RWPE2 (cell line): ENCODE results near the gene KLHL29.

Source experiments
- ATAC-seq: fragments of 200-7000 bp; cut with Tn5 transposase; 3 replicates; pipeline ENCODE4 v1.9.1; 2021; ENCODE audit warnings: low read depth
- DNase-seq: peaks from one replicate; pipeline ENCODE4 v3.0.0-alpha.2; 2020; ENCODE audit warnings: low spot score
- H3K27ac ChIP-seq: fragments of 450-650 bp; 2 replicates; pipeline ENCODE4 v1.5.1; 2017; ENCODE audit warnings: mild to moderate bottlenecking; ENCODE audit not compliant: poor library complexity, severe bottlenecking
- H3K27me3 ChIP-seq: fragments of 250-450 bp; sonication (Bioruptor Pico); 2 replicates; pipeline ENCODE4 v1.5.1; 2021; ENCODE audit warnings: mild to moderate bottlenecking, moderate library complexity; ENCODE audit not compliant: insufficient read depth, poor library complexity, severe bottlenecking
- H3K36me3 ChIP-seq: fragments of 250-450 bp; sonication (Bioruptor Pico); 2 replicates; pipeline ENCODE4 v1.5.1; 2020; ENCODE audit warnings: low read depth, mild to moderate bottlenecking, moderate library complexity
- H3K4me1 ChIP-seq: fragments of 250-450 bp; sonication (Bioruptor Pico); 2 replicates; pipeline ENCODE4 v1.5.1; 2021; ENCODE audit warnings: mild to moderate bottlenecking, moderate library complexity; ENCODE audit not compliant: insufficient read depth, poor library complexity, severe bottlenecking
- H3K4me3 ChIP-seq: fragments of 250-450 bp; sonication (Bioruptor Pico); 2 replicates; pipeline ENCODE4 v1.5.1; 2021; ENCODE audit warnings: mild to moderate bottlenecking, moderate library complexity; ENCODE audit not compliant: severe bottlenecking
- H3K9me3 ChIP-seq: fragments of 250-450 bp; sonication (Bioruptor Pico); 2 replicates; pipeline ENCODE4 v1.5.1; 2021; ENCODE audit warnings: mild to moderate bottlenecking, moderate library complexity; ENCODE audit not compliant: severe bottlenecking
- CTCF ChIP-seq: fragments of 450-650 bp; IDR thresholded peaks from one replicate; pipeline ENCODE4 v1.5.1; 2017; ENCODE audit warnings: mild to moderate bottlenecking, moderate library complexity; ENCODE audit not compliant: poor library complexity, severe bottlenecking

KLHL29 gene

DNA sequence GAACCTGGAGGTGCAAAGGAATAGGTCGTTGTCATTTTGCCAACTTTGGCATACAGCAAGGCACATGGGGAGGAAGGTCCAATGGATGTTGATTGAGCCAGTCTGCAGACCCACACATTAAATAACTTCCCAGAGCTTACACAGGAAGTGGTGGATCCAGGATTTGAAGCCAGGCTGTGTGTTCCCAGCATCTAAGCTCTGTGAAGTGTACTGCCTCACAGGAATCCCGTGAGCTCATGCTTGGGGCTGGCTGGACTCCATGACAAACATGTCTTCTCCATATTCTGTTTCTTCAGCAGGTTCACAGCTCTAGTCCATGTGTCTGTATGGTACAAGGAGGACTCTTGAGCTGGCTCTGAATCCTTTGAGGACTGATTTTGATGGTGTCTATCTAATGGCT is 63.9 kb downstream of the KLHL29 start:
- Histone ChIP-seq H3K9me3 (no peaks in the 10 kb centered on the region), H3K4me3 (no peak overlapping the region), H3K36me3 (no peaks in the 10 kb centered on the region), H3K4me1 (peaks cover 5% of the 10 kb centered on the region), H3K27me3 (no peaks in the 10 kb centered on the region), H3K27ac (no peak overlapping the region)
- TF ChIP-seq CTCF: no peak
- DNase-seq (no peak), ATAC-seq (no peak)

DNA sequence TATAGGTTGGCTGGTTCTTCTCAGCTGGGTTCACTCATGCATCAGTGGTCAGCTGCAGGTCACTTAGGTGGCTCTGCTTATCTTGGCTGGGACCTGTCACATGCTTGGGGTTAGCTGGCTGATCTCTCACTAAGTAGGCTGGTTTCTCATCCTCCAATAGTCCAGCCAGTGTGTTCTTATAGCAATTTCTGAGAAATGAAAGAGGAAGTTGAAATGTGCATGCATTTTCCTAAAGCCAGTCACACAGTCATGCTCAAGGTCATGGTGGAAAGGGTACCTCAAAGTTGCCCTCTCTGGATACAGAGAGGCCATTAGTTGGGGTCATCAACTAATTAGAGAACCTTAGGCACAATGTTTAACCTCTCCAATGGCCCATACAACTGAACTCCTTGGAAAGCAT is 64.4 kb downstream of the KLHL29 start:
- H3K9me3 ChIP-seq: no peaks in the 10 kb centered on the region
- peaks cover 5% of the 10 kb centered on the region for H3K4me1 ChIP-seq
- H3K27ac ChIP-seq: no peak overlapping the region
- ATAC-seq (no peak), DNase-seq (no peak)
- H3K4me3 ChIP-seq: no peak overlapping the region
- no peaks in the 10 kb centered on the region for H3K27me3 ChIP-seq
- H3K36me3 ChIP-seq: no peaks in the 10 kb centered on the region
- TF ChIP-seq CTCF: no peak

DNA sequence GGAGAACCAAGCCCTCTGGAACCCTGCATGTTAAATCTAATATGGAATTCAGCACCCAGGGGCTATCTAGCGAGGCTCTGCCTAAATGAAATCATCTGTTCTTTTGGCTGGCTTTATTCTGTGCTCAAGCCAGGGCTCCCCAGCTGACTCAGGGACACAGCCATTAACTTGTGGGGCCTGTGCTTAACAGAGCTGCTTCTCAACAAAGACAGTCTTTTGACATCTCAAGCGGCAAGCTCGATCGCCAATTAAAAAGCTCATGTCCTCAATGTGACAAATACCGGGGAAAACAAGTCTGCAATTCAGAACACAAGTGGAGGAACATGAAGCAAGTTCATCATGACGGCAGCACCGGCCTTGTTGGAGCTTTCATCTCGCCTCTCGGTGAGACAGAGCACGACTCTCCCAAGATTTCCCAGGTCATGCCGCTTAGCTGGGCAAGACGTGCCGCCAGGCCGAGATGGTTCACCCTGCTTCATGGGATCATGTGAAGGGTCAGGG is 64.9 kb downstream of the KLHL29 start:
- Histone ChIP-seq H3K27me3 (no peaks in the 10 kb centered on the region), H3K36me3 (no peaks in the 10 kb centered on the region), H3K27ac (no peak overlapping the region), H3K4me1 (peaks cover 5% of the 10 kb centered on the region), H3K4me3 (no peak overlapping the region), H3K9me3 (no peaks in the 10 kb centered on the region)
- TF ChIP-seq CTCF: no peak
- no peak for ATAC-seq
- no peak for DNase-seq

GRCh38 chr2:23452372-23452771 is 67.4 kb downstream of the KLHL29 start:
- ATAC-seq (no peak), DNase-seq (no peak)
- no peaks in the 10 kb centered on the region for H3K9me3 ChIP-seq
- H3K27ac ChIP-seq: no peak overlapping the region
- no peak overlapping the region for H3K4me3 ChIP-seq
- no peaks in the 10 kb centered on the region for H3K36me3 ChIP-seq
- H3K27me3 ChIP-seq: no peaks in the 10 kb centered on the region
- no peak for TF ChIP-seq CTCF
- no peaks in the 10 kb centered on the region for H3K4me1 ChIP-seq

GRCh38 chr2:23452853-23453420 is 68.0 kb downstream of the KLHL29 start:
- H3K27me3 ChIP-seq: no peaks in the 10 kb centered on the region
- H3K4me1 ChIP-seq: no peaks in the 10 kb centered on the region
- TF ChIP-seq CTCF: no peak
- H3K36me3 ChIP-seq: no peaks in the 10 kb centered on the region
- DNase-seq: no peak
- H3K9me3 ChIP-seq: no peaks in the 10 kb centered on the region
- no peak overlapping the region for H3K27ac ChIP-seq
- no peak for ATAC-seq
- H3K4me3 ChIP-seq: no peak overlapping the region
